NT2/D1 (cell line): ENCODE data around the gene TP53I11.

Experiments used
- DNase-seq: peaks from one replicate; pipeline ENCODE4 v3.0.0-alpha.2; 2011; ENCODE audit warnings: low read depth, low spot score
- H3K27me3 ChIP-seq: 2 replicates; pipeline ENCODE4 v1.6.0; 2011; ENCODE audit warnings: mild to moderate bottlenecking; ENCODE audit not compliant: insufficient read length, insufficient read depth
- H3K36me3 ChIP-seq: 2 replicates; pipeline ENCODE4 v1.6.1; 2011; ENCODE audit warnings: mild to moderate bottlenecking, low read length, mixed read lengths; ENCODE audit not compliant: insufficient read depth, insufficient read length
- H3K4me1 ChIP-seq: 2 replicates; pipeline ENCODE4 v1.5.1; 2011; ENCODE audit not compliant: insufficient read depth, insufficient read length
- H3K4me3 ChIP-seq: 2 replicates; pipeline ENCODE4 v1.5.1; 2011; ENCODE audit warnings: low read depth; ENCODE audit not compliant: insufficient read length
- H3K9ac ChIP-seq: 2 replicates; pipeline ENCODE4 v1.6.0; 2011; ENCODE audit warnings: low read depth; ENCODE audit not compliant: insufficient read length
- H3K9me3 ChIP-seq: 2 replicates; pipeline ENCODE4 v1.5.1; 2011; ENCODE audit warnings: mild to moderate bottlenecking, low read length; ENCODE audit not compliant: insufficient read depth
- SUZ12 ChIP-seq: IDR thresholded peaks from 2 replicates; pipeline ENCODE4 v1.6.1; 2011; ENCODE audit not compliant: insufficient read length, insufficient read depth; ENCODE audit errors: extremely low read depth
- YY1 ChIP-seq: IDR thresholded peaks from 2 replicates; pipeline ENCODE4 v1.6.1; 2011; ENCODE audit not compliant: insufficient read length, insufficient read depth
- ZNF274 ChIP-seq: IDR thresholded peaks from 2 replicates; pipeline ENCODE4 v1.6.1; 2011; ENCODE audit warnings: mild to moderate bottlenecking, low read depth, low read length

TP53I11 gene

DNA sequence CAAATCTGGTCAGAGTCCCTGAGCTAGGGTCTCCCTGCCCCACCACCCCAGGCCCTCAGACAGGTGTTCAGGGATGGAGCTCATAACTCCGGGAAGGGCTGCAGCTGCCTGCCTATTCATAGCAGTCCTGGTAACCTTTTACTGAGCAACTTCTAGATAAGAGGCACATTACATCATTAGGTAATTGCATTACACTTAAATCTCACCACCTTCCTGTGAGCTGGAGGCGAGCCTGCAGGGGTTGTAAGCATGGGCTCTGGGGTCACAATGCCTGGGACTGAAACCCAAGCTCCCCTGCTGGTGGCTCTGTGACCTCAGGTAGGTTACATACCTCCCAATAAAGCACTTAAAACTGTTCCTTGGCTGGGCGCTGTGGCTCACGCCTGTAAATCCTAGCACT is 22.5 kb downstream of the TP53I11 start:
- no peak for TF ChIP-seq ZNF274
- TF ChIP-seq SUZ12, result no peak
- TF ChIP-seq YY1, result no peak
- DNase-seq, result no peak

GRCh38 chr11:44927174-44927661 is 23.5 kb downstream of the TP53I11 start:
- H3K9me3 ChIP-seq, result no peaks in the 10 kb centered on the region
- no peaks in the 10 kb centered on the region for H3K27me3 ChIP-seq
- DNase-seq, result peak; percentile 89
- no peak overlapping the region for H3K4me3 ChIP-seq
- no peak overlapping the region for H3K9ac ChIP-seq
- peaks cover 60% of the 10 kb centered on the region for H3K36me3 ChIP-seq
- peaks cover 32% of the 10 kb centered on the region for H3K4me1 ChIP-seq
- no peak for TF ChIP-seq YY1
- no peak for TF ChIP-seq ZNF274
- no peak for TF ChIP-seq SUZ12

More for the DNA sequence above, 22.5 kb downstream of the TP53I11 start:
- Histone ChIP-seq H3K36me3 (peaks cover 57% of the 10 kb centered on the region), H3K4me1 (peaks cover 35% of the 10 kb centered on the region), H3K9me3 (no peaks in the 10 kb centered on the region), H3K9ac (no peak overlapping the region), H3K4me3 (no peak overlapping the region), H3K27me3 (no peaks in the 10 kb centered on the region)

- no peak for DNase-seq
- Histone ChIP-seq H3K27me3 (no peaks in the 10 kb centered on the region), H3K4me3 (no peak overlapping the region), H3K36me3 (peaks cover 68% of the 10 kb centered on the region), H3K9ac (no peak overlapping the region), H3K4me1 (peaks cover 28% of the 10 kb centered on the region), H3K9me3 (no peaks in the 10 kb centered on the region)
- TF ChIP-seq ZNF274 (no peak), SUZ12 (no peak), YY1 (no peak)
Observed at GRCh38 chr11:44926036-44926435, 24.6 kb downstream of the TP53I11 start.

- peaks cover 72% of the 10 kb centered on the region for H3K36me3 ChIP-seq
- H3K9me3 ChIP-seq, result no peaks in the 10 kb centered on the region
- no peak for DNase-seq
- H3K4me3 ChIP-seq, result no peak overlapping the region
- TF ChIP-seq ZNF274, result no peak
- TF ChIP-seq SUZ12, result no peak
- no peak for TF ChIP-seq YY1
- H3K27me3 ChIP-seq, result no peaks in the 10 kb centered on the region
- H3K4me1 ChIP-seq, result peaks cover 14% of the 10 kb centered on the region
- H3K9ac ChIP-seq, result no peak overlapping the region
Observed at GRCh38 chr11:44923806-44924205, 26.9 kb downstream of the TP53I11 start.

DNA sequence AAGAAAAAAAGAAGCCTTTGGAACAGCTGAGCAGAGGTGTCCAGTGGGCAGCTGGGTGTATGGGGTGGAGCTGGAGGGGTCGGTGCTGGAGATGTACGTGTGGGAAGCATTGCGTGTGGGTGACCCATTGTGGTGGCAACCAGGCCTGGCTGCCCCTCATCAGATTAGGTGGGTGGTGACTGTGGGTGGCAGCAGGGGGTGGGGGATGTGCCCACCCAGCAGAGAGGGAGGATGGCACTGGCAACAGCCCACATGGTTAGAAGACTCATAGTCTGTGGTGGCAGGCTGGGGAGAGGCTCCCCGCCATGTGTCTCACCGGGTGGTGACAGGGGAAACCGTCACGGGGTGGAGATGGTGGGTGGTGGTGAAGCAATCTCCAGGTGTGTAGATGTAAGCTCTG is 27.6 kb downstream of the TP53I11 start:
- no peak for TF ChIP-seq YY1
- TF ChIP-seq ZNF274, result no peak
- no peak for TF ChIP-seq SUZ12
- Histone ChIP-seq H3K27me3 (no peaks in the 10 kb centered on the region), H3K4me1 (peaks cover 13% of the 10 kb centered on the region), H3K9ac (no peak overlapping the region), H3K9me3 (no peaks in the 10 kb centered on the region), H3K4me3 (no peak overlapping the region), H3K36me3 (peaks cover 71% of the 10 kb centered on the region)
- DNase-seq, result no peak

- H3K36me3 ChIP-seq, result peaks cover 76% of the 10 kb centered on the region
- peaks cover 3% of the 10 kb centered on the region for H3K4me1 ChIP-seq
- H3K4me3 ChIP-seq, result no peak overlapping the region
- no peaks in the 10 kb centered on the region for H3K27me3 ChIP-seq
- no peak overlapping the region for H3K9ac ChIP-seq
- TF ChIP-seq SUZ12 (no peak), ZNF274 (no peak), YY1 (no peak)
- no peak for DNase-seq
- no peaks in the 10 kb centered on the region for H3K9me3 ChIP-seq
Observed at GRCh38 chr11:44920451-44920850, 30.2 kb downstream of the TP53I11 start.

DNA sequence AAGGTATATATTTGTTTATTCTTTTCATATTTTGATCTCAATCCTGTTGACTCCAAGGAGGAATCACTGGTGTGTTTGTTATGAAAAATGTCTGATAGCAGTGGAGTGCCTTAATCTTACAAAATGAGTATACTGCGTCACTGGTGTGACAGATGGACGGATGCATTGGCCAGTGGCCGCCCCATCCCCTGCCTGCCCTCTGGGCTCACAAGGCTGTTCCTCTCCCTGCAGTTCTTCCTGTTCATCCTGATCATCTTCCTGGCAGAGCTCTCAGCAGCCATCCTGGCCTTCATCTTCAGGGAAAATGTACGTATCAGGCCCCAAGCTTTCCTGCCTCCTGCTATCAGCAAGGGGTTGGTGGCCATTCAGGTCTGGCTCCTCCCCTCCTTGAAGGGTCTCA is 32.9 kb downstream of the TP53I11 start:
- H3K4me1 ChIP-seq, result peaks cover 3% of the 10 kb centered on the region

GRCh38 chr11:44916801-44917385 is 33.8 kb downstream of the TP53I11 start:
- no peaks in the 10 kb centered on the region for H3K9me3 ChIP-seq
- H3K36me3 ChIP-seq, result peaks cover 67% of the 10 kb centered on the region
- no peaks in the 10 kb centered on the region for H3K27me3 ChIP-seq
- no peak for DNase-seq
- TF ChIP-seq ZNF274 (no peak), YY1 (no peak), SUZ12 (no peak)
- no peak overlapping the region for H3K4me3 ChIP-seq
- H3K4me1 ChIP-seq, result peaks cover 7% of the 10 kb centered on the region
- no peak overlapping the region for H3K9ac ChIP-seq

More for the DNA sequence above, 32.9 kb downstream of the TP53I11 start:
- DNase-seq, result no peak
- Histone ChIP-seq H3K36me3 (peaks cover 72% of the 10 kb centered on the region), H3K9ac (no peak overlapping the region), H3K27me3 (no peaks in the 10 kb centered on the region), H3K9me3 (no peaks in the 10 kb centered on the region), H3K4me3 (no peak overlapping the region)
- TF ChIP-seq SUZ12, result no peak
